HG03039 (cell line): ENCODE results near the gene ALG12.

Experiments
- ATAC-seq: cut with Tn5 transposase; IDR thresholded peaks from one replicate; pipeline ENCODE4 v1.9.1; 2021; ENCODE audit warnings: mild to moderate bottlenecking, moderate library complexity; ENCODE audit not compliant: unreplicated experiment

ALG12 gene

GRCh38 chr22:49850959-49851802, 67.1 kb downstream of the ALG12 start:
- no peak for ATAC-seq
